SK-MEL-5 (cell line): Measurements from ENCODE around the gene C5orf15. TPM values are rescaled to one million over a fixed set of nuclear protein-coding genes. Genes with fewer than 3 reads are reported as not detected.

Experiments
- DNase-seq: peaks from one replicate; pipeline ENCODE4 v3.0.0-alpha.2; 2016; ENCODE audit warnings: low read depth, low spot score
- in situ Hi-C: cut with HindIII; loops from 2 replicates; pipeline ENCODE4 v1.10.0; 2016; ENCODE audit warnings: low sequenced_read_pairs, high pct_unique_total_duplicates, low pct_unique_long_range_greater_than_20kb
- total RNA-seq: library from RNA; depleted of rRNA; stranded (reverse); fragments of >200 nt; shearing (Covaris generic); gene quantifications from 2 replicates; pipeline ENCODE4 v1.2.3, GENCODE V29; 2014; rRNA removed

The C5orf15 gene
- total RNA-seq, 1 experiment from 2014 or later = 121 TPM

- DNase-seq = no peak
- in situ Hi-C loops = no loop called here
Observed at GRCh38 chr5:133917785-133918184, 50.6 kb downstream of the C5orf15 start.

GRCh38 chr5:133916914-133917313 is 51.5 kb downstream of the C5orf15 start:
- in situ Hi-C loops = no loop called here
- DNase-seq = no peak

- in situ Hi-C loops = no loop called here
- no peak for DNase-seq
Observed at GRCh38 chr5:133916479-133916878, 51.9 kb downstream of the C5orf15 start.

GRCh38 chr5:133914434-133914833 is 54.0 kb downstream of the C5orf15 start:
- in situ Hi-C loops = no loop called here
- no peak for DNase-seq

- in situ Hi-C loops = no loop called here
- DNase-seq = no peak
Observed at GRCh38 chr5:133913413-133914155, 54.8 kb downstream of the C5orf15 start.

- DNase-seq = no peak
- in situ Hi-C loops = no loop called here
Observed at GRCh38 chr5:133912951-133913350, 55.5 kb downstream of the C5orf15 start.

- in situ Hi-C loops = no loop called here
- DNase-seq = no peak
Observed at GRCh38 chr5:133910571-133910970, 57.9 kb downstream of the C5orf15 start.

GRCh38 chr5:133909603-133910002 is 58.8 kb downstream of the C5orf15 start:
- in situ Hi-C loops = no loop called here
- no peak for DNase-seq

- DNase-seq = no peak
- in situ Hi-C loops = no loop called here
Observed at GRCh38 chr5:133907075-133907474, 61.4 kb downstream of the C5orf15 start.

GRCh38 chr5:133906303-133906702 is 62.1 kb downstream of the C5orf15 start:
- in situ Hi-C loops = no loop called here
- DNase-seq = no peak

Other genes with a start within 250 kb of the C5orf15 start
- 566 and 620 TPM in 2 replicates for gene VDAC1, start 36.4 kb upstream of the C5orf15 start, total RNA-seq
- gene TCF7, start 146.1 kb upstream of the C5orf15 start, total RNA-seq = 3.1 and 4.7 TPM in 2 replicates
- gene SKP1, start 208.3 kb upstream of the C5orf15 start, total RNA-seq = 311 and 315 TPM in 2 replicates